GM12872 (cell line): Measurements from ENCODE around the gene TMOD3.

Experiments used
- CTCF ChIP-seq: IDR thresholded peaks from 3 replicates; pipeline ENCODE4 v1.5.1; 2011; ENCODE audit warnings: low read depth, mild to moderate bottlenecking, low read length, moderate library complexity; ENCODE audit not compliant: insufficient read depth

The TMOD3 gene

GRCh38 chr15:51907136-51907862, 77.8 kb downstream of the TMOD3 start:
- TF ChIP-seq CTCF, result peak; percentile 32; the same call in 1 of the 3 replicates

- no peak for TF ChIP-seq CTCF
Observed at GRCh38 chr15:51908316-51908715, 78.9 kb downstream of the TMOD3 start.

- no peak for TF ChIP-seq CTCF
Observed at GRCh38 chr15:51909584-51909983, 80.1 kb downstream of the TMOD3 start.

GRCh38 chr15:51912528-51912927, 83.1 kb downstream of the TMOD3 start:
- no peak for TF ChIP-seq CTCF

- peak; percentile 51; the same call in 2 of the 3 replicates for TF ChIP-seq CTCF
Observed at GRCh38 chr15:51917493-51917892, 88.0 kb downstream of the TMOD3 start.

GRCh38 chr15:51924156-51925068, 95.0 kb downstream of the TMOD3 start:
- no peak for TF ChIP-seq CTCF

GRCh38 chr15:51926809-51927208, 97.4 kb downstream of the TMOD3 start:
- no peak for TF ChIP-seq CTCF
